ENCODE data around the gene ITPRIP. TPM values are rescaled to one million over a fixed set of nuclear protein-coding genes. Genes with fewer than 3 reads are reported as not detected.
A peak's percentile ranks its signal among the peaks of the same experiment; 100 is the strongest.

ITPRIP gene
- total and polyA plus RNA-seq, 11 donors, result 18.4 to 90.2 (median 27.7) TPM

- intact Hi-C loops (cut with DNase I), result no loop called here
- DNase-seq (no peak), ATAC-seq (no peak)
- H3K4me1 ChIP-seq, result peaks cover 55 to 100% (median 100%) of the 10 kb centered on the region in 12 donors
- no peaks in the 10 kb centered on the region for H3K27me3 ChIP-seq
- TF ChIP-seq CTCF (IDR thresholded peaks at IDR 0.05) (no peak), POLR2A (IDR thresholded peaks at IDR 0.05) (no peak)
- H3K27ac ChIP-seq, result peak overlapping the region; percentile 10 to 100 (median 99)
- 48 to 60% (median 51%) methylated on average over 8 of the region's 8 CpGs for WGBS, 4 donors
- no peak overlapping the region for H3K4me3 ChIP-seq
- H3K9me3 ChIP-seq, result no peaks in the 10 kb centered on the region
- H3K36me3 ChIP-seq, result peaks cover 0 to 21% (median 0%) of the 10 kb centered on the region in 9 donors
Measured at GRCh38 chr10:104321725-104322415, 16.4 kb downstream of the ITPRIP start.

GRCh38 chr10:104321226-104321625, 17.0 kb downstream of the ITPRIP start:
- peak; percentile 13 to 49 (median 18) for ATAC-seq
- no peak overlapping the region for H3K4me3 ChIP-seq
- peaks cover 53 to 100% (median 99%) of the 10 kb centered on the region in 12 donors for H3K4me1 ChIP-seq
- H3K27me3 ChIP-seq, result no peaks in the 10 kb centered on the region
- peak overlapping the region; percentile 6 to 100 (median 99) for H3K27ac ChIP-seq
- peak in 3 of 5 donors; percentile 60 to 81 (median 62) for DNase-seq
- TF ChIP-seq CTCF (IDR thresholded peaks at IDR 0.05) (no peak), POLR2A (IDR thresholded peaks at IDR 0.05) (no peak)
- H3K9me3 ChIP-seq, result no peaks in the 10 kb centered on the region
- intact Hi-C loops (cut with DNase I), result no loop called here
- H3K36me3 ChIP-seq, result peaks cover 0 to 28% (median 0%) of the 10 kb centered on the region in 9 donors
- 23 to 41% (median 37%) methylated on average over 2 to 6 of the region's 6 CpGs for WGBS, 4 donors

- WGBS, 4 donors, result 34 to 56% (median 44%) methylated on average over 19 of the region's 19 CpGs
Measured at GRCh38 chr10:104318810-104319741, 19.2 kb downstream of the ITPRIP start.

More at GRCh38 chr10:104318810-104319741, 19.2 kb downstream of the ITPRIP start:
- ATAC-seq, result peak in 3 of 4 donors; percentile 13 to 30 (median 17)
- peak in 1 of 5 donors; percentile 53 for DNase-seq
- intact Hi-C loops (cut with DNase I), result no loop called here
- Histone ChIP-seq H3K27ac (peak overlapping the region; percentile 35 to 100 (median 98)), H3K9me3 (no peaks in the 10 kb centered on the region), H3K27me3 (no peaks in the 10 kb centered on the region), H3K4me1 (peaks cover 41 to 95% (median 83%) of the 10 kb centered on the region in 12 donors), H3K36me3 (peaks cover 3 to 38% (median 18%) of the 10 kb centered on the region in 9 donors), H3K4me3 (peak overlapping the region in 1 of 12 donors; percentile 4)
- TF ChIP-seq CTCF (IDR thresholded peaks at IDR 0.05) (no peak), POLR2A (IDR thresholded peaks at IDR 0.05) (no peak)
